Keratinocyte (primary cell): Measurements from ENCODE around the gene ZNF423.

Experiments used
- EZH2 ChIP-seq: IDR thresholded peaks from one replicate; pipeline ENCODE4 v1.6.1; 2012; ENCODE audit warnings: inconsistent platforms, mild to moderate bottlenecking, low read length, moderate library complexity
- TF ChIP-seq, protein P1 (sequence below), 3 experiments: IDR thresholded peaks in 1 of 3; conservative IDR thresholded peaks in 1 of 3; optimal IDR thresholded peaks in 1 of 3; 2 replicates in 2 of 3; 3 replicates in 1 of 3; pipeline versions ENCODE3 to v1.5.1; 2011; ENCODE audit warnings: low read length in 3 of 3, mild to moderate bottlenecking in 3 of 3, moderate library complexity in 2 of 3, control low read depth in 1 of 3, inconsistent platforms in 1 of 3; ENCODE audit not compliant: insufficient read depth in 2 of 3; ENCODE audit errors: extremely low read depth in 1 of 3

DNA sequence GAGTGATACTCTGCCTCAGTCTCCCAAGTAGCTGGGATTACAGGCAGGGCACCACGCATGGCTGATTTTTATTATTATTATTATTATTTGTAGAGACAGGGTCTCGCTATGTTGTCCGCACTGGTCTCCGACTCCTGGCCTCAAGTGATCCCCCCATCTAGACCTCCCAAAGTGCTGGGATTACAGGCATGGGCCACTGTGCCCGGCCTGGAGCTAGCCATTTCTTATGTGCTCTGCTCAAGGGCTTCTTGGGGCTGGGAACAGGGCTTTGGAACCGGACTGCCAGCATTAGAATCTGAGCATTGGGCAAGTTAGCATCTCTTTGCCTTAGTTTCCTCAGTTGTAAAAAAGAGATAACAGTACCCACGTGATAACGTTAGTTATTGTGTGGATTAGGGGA is 371.0 kb downstream of the ZNF423 start:
- TF ChIP-seq, protein P1, sequence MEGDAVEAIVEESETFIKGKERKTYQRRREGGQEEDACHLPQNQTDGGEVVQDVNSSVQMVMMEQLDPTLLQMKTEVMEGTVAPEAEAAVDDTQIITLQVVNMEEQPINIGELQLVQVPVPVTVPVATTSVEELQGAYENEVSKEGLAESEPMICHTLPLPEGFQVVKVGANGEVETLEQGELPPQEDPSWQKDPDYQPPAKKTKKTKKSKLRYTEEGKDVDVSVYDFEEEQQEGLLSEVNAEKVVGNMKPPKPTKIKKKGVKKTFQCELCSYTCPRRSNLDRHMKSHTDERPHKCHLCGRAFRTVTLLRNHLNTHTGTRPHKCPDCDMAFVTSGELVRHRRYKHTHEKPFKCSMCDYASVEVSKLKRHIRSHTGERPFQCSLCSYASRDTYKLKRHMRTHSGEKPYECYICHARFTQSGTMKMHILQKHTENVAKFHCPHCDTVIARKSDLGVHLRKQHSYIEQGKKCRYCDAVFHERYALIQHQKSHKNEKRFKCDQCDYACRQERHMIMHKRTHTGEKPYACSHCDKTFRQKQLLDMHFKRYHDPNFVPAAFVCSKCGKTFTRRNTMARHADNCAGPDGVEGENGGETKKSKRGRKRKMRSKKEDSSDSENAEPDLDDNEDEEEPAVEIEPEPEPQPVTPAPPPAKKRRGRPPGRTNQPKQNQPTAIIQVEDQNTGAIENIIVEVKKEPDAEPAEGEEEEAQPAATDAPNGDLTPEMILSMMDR (optimal IDR thresholded peaks at IDR 0.05 in 1 of 3, IDR thresholded peaks at IDR 0.05 in 1 of 3, conservative IDR thresholded peaks at IDR 0.05 in 1 of 3; ENCODE audit: extremely low read depth in 1 of 3, insufficient read depth in 2 of 3, low read length in 3 of 3): no peak
- TF ChIP-seq EZH2: no peak
